Activated CD4-positive, alpha-beta T cell treated with anti-CD3 and anti-CD28 coated beads, Interleukin-2, amount 10 ng/mL, durations not matched to agents 24 days and 14 days (primary cell): Measurements from ENCODE around the gene PTDSS2. TPM values are rescaled to one million over a fixed set of nuclear protein-coding genes. Genes with fewer than 3 reads are reported as not detected.

Source experiments
- DNase-seq: peaks from one replicate; pipeline ENCODE4 v3.0.0; 2022
- H3K27ac Mint-ChIP-seq: one replicate; pipeline ENCODE4 v1.8.0; 2022; ENCODE audit warnings: mild to moderate bottlenecking, mixed read lengths
- H3K27me3 Mint-ChIP-seq: one replicate; pipeline ENCODE4 v1.8.0; 2022; ENCODE audit warnings: mixed read lengths
- H3K36me3 Mint-ChIP-seq: one replicate; pipeline ENCODE4 v1.8.0; 2022; ENCODE audit warnings: low read depth, mild to moderate bottlenecking, mixed read lengths
- H3K4me1 Mint-ChIP-seq: one replicate; pipeline ENCODE4 v1.8.0; 2021; ENCODE audit warnings: mixed read lengths
- H3K4me3 Mint-ChIP-seq: one replicate; pipeline ENCODE4 v1.8.0; 2022; ENCODE audit warnings: mild to moderate bottlenecking, moderate library complexity, mixed read lengths
- H3K9me3 Mint-ChIP-seq: one replicate; pipeline ENCODE4 v1.8.0; 2021; ENCODE audit warnings: mixed read lengths
- intact Hi-C: fragments of 100-400 bp; cut with micrococcal nuclease; formaldehyde crosslinking; loops from one replicate; pipeline ENCODE4 v1.15.1; 2023
- total RNA-seq: library from RNA; stranded (reverse); gene quantifications from 2 replicates; pipeline ENCODE4 v1.2.3, GENCODE V29; 2022

PTDSS2 gene
- total RNA-seq, 1 donor from 2014 or later: 31.0 TPM

GRCh38 chr11:498297-499181 is 48.5 kb downstream of the PTDSS2 start:
- Mint-ChIP-seq H3K9me3 (no peaks in the 10 kb centered on the region), H3K27ac (peak overlapping the region; percentile 15), H3K27me3 (no peaks in the 10 kb centered on the region), H3K4me1 (peaks cover 9% of the 10 kb centered on the region), H3K36me3 (peaks cover 47% of the 10 kb centered on the region), H3K4me3 (no peak overlapping the region)
- no peak for DNase-seq
- intact Hi-C loops: no loop called here

GRCh38 chr11:499201-500076 is 49.4 kb downstream of the PTDSS2 start:
- Mint-ChIP-seq H3K36me3 (peaks cover 46% of the 10 kb centered on the region), H3K27me3 (no peaks in the 10 kb centered on the region), H3K4me3 (no peak overlapping the region), H3K9me3 (no peaks in the 10 kb centered on the region), H3K4me1 (peaks cover 12% of the 10 kb centered on the region), H3K27ac (no peak overlapping the region)
- no peak for DNase-seq
- intact Hi-C loops: no loop called here

GRCh38 chr11:501001-501682 is 51.1 kb downstream of the PTDSS2 start:
- Mint-ChIP-seq H3K9me3 (no peaks in the 10 kb centered on the region), H3K27ac (peak overlapping the region; percentile 62), H3K27me3 (no peaks in the 10 kb centered on the region), H3K4me1 (peaks cover 23% of the 10 kb centered on the region), H3K36me3 (peaks cover 45% of the 10 kb centered on the region), H3K4me3 (no peak overlapping the region)
- DNase-seq: no peak
- intact Hi-C loops: no loop called here

GRCh38 chr11:501683-502287 is 51.7 kb downstream of the PTDSS2 start:
- DNase-seq: no peak
- intact Hi-C loops: no loop called here
- Mint-ChIP-seq H3K36me3 (peaks cover 42% of the 10 kb centered on the region), H3K27me3 (no peaks in the 10 kb centered on the region), H3K4me1 (peaks cover 23% of the 10 kb centered on the region), H3K4me3 (no peak overlapping the region), H3K27ac (no peak overlapping the region), H3K9me3 (no peaks in the 10 kb centered on the region)

GRCh38 chr11:502288-503178 is 52.5 kb downstream of the PTDSS2 start:
- intact Hi-C loops: no loop called here
- Mint-ChIP-seq H3K27me3 (no peaks in the 10 kb centered on the region), H3K9me3 (no peaks in the 10 kb centered on the region), H3K27ac (no peak overlapping the region), H3K4me3 (no peak overlapping the region), H3K4me1 (peaks cover 20% of the 10 kb centered on the region), H3K36me3 (peaks cover 35% of the 10 kb centered on the region)
- DNase-seq: no peak

- H3K27me3 Mint-ChIP-seq: no peaks in the 10 kb centered on the region
- no peak for DNase-seq
These were observed 53.3 kb downstream of the PTDSS2 start for GRCh38 chr11:503179-503981.

DNA sequence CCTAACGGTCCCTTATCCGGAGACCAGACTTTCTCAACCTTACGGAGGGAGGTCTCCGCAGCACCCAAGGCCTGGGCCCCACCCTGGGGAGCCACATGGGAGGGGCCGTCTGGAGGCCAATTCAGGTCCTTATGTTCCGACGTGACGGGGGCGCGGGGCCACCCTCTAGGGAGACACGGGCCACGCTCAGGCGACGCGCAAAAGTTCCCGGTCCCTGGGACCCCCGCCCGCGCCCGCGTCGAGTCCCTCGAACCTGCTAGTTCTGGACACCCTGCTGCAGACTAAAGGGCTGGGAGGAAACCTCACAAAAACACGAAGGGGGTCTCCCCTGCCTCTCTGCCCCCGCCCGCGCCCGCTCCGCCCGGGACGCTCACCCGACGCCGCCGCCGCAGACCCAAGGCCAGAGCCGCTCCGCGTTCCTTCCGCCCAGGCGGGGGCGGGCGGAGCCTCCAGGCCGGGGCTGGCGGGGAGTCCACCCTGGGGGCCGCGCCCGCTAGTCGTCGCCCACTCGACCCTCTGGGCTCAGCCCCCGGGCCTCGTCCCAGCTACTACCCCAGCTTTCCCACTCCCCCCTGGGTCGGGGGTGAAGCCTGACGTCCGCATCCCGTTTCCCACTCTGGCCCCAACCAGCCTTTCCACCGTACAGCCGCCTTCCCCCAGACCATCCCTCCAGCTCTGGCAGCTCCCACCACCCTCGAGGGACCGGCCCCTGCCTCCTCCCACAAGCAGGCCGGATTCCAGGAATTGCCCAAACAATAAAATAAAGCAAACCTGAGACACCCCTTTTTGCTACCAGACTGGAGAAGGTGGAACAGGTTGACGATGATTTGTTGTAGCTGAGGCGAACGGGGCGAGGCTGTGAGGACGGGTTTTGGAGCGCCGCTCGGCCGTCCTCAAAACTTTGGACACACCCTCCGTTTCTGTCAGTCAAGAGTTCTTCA is 54.2 kb downstream of the PTDSS2 start:
- Mint-ChIP-seq H3K4me3 (peak overlapping the region; percentile 98), H3K4me1 (peaks cover 26% of the 10 kb centered on the region), H3K36me3 (peaks cover 30% of the 10 kb centered on the region), H3K27ac (peak overlapping the region; percentile 76), H3K9me3 (no peaks in the 10 kb centered on the region), H3K27me3 (no peaks in the 10 kb centered on the region)
- peak; percentile 76 for DNase-seq
- intact Hi-C loops: no loop called here

More at GRCh38 chr11:503179-503981, 53.3 kb downstream of the PTDSS2 start:
- H3K27ac Mint-ChIP-seq: peak overlapping the region; percentile 29
- peaks cover 33% of the 10 kb centered on the region for H3K36me3 Mint-ChIP-seq
- H3K9me3 Mint-ChIP-seq: no peaks in the 10 kb centered on the region
- peak overlapping the region; percentile 43 for H3K4me3 Mint-ChIP-seq
- peaks cover 26% of the 10 kb centered on the region for H3K4me1 Mint-ChIP-seq
- intact Hi-C loops: no loop called here

- Mint-ChIP-seq H3K27me3 (no peaks in the 10 kb centered on the region), H3K27ac (peak overlapping the region; percentile 76), H3K9me3 (no peaks in the 10 kb centered on the region), H3K36me3 (peaks cover 31% of the 10 kb centered on the region), H3K4me1 (peaks cover 26% of the 10 kb centered on the region), H3K4me3 (peak overlapping the region; percentile 98)
- intact Hi-C loops: loop anchor here (5.0 kb wide), 1 partner anchor 292 kb away; the partner anchor contains the start of gene SLC25A22
- no peak for DNase-seq
These were observed 54.9 kb downstream of the PTDSS2 start for GRCh38 chr11:504994-505344.

DNA sequence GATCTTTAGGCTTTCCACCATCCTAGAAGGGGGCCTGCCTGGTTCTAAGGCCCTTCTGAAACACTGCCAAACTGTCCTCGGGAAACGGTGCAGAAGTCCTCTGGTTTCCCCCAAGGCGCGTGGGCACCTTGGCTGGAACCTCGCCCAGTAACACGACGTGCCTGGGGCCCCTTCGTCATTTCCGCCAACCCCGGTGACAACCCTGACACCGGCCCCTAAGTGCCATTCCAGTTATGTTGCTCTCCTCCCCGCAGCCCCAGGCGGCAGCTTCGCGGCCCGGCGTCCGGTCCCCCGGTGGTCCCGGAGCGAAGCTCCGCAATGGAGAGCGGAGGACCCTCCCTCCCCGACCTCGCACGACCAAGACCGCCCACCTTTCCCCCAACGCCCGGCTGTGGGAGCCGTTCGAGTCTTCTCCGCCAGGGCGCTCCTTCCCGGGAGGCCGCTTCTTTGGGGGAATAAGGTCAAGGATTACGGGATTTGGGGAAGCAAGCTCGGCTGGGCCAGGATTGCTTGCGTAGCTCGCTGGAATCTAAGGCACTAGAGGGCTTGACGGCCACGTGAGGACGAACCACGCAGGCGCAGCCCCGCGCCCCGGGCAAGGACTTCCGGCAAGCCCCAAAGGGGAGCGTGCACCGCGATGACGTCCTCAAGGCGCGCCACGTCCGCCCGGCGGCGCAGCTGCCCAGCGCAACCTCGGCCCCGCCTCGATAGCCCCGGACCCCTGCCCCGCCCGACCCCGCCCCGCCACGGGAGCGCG is 56.3 kb downstream of the PTDSS2 start:
- intact Hi-C loops: loop anchor here (1.0 to 5.0 kb wide), 7 partner anchors 56 to 299 kb away; partner anchors contain the start of genes BET1L, PHRF1, PSMD13 and PTDSS2
- peak; percentile 99 for DNase-seq
- Mint-ChIP-seq H3K4me1 (peaks cover 24% of the 10 kb centered on the region), H3K9me3 (no peaks in the 10 kb centered on the region), H3K27ac (peak overlapping the region; percentile 100), H3K27me3 (no peaks in the 10 kb centered on the region), H3K4me3 (peak overlapping the region; percentile 98), H3K36me3 (peaks cover 26% of the 10 kb centered on the region)

DNA sequence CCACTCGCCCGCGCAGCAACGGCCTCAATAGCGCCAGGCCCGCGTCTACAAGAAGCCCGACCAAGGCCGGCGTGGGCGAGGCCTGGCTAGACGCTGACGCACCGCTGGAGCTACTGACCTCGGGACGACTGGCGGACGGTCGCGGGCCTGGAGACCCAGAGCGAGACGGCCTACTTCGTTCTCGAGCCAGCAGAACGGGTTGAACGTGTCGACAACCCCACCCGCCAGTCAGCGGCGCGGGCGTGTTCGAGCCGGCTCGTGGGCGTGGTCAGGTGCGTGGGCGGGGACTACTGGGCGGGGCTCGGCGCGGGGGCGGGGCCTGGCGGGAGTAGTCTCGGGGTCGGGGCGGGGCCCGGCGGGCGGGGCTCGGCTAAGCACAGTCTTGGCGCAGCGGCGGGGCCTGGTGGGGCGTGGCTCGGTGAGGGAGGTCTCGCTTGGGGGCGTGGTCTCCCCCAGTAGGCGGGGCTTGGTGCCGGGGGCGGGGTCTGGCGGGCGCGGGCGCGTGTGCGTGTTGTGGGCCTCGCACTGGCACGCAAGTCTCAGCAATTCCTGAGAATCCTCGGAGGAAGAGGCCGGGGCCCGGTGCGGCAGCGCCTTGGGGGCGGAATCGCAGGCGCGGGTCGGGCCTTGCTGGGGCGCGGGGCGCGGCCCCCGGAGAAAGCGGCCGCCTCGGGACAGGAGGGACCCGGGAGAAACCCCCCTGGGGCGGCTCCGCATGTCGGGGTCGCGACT is 57.1 kb downstream of the PTDSS2 start, which contains the start of gene RNH1:
Gene RNH1 (minus strand): TSS at position 248 of the 732 bp plus-strand sequence. CDS start 5,080 bp downstream, outside the sequence.
- DNase-seq: peak; percentile 99
- Mint-ChIP-seq H3K27ac (peak within 1 kb of the TSS; percentile 100), H3K4me1 (peaks cover 24% of the 10 kb centered on the region), H3K4me3 (peak within 1 kb of the TSS; percentile 98), H3K9me3 (no peaks in the 10 kb centered on the region), H3K27me3 (no peaks in the 10 kb centered on the region), H3K36me3 (peaks cover 28% of the 10 kb centered on the region)
- intact Hi-C loops: loop anchor here (1.0 to 5.0 kb wide), 10 partner anchors 11 to 300 kb away; partner anchors contain the start of genes BET1L, LRRC56, PHRF1 and PSMD13
